Vagina (tissue), 2 donors: ENCODE measurements around the gene SORCS2.

ENCODE experiments used
- CTCF ChIP-seq, 3 experiments: fragments of 450-650 bp in 2 of 3; fragments of 200-600 bp in 1 of 3; sonication (generic) in 1 of 3; IDR thresholded peaks; one replicate each; pipeline ENCODE4 v1.5.1; 2017 to 2019; ENCODE audit warnings: antibody characterized with exemption in 3 of 3, mild to moderate bottlenecking in 2 of 3, moderate library complexity in 2 of 3
- POLR2A ChIP-seq, 2 donors: fragments of 450-650 bp; IDR thresholded peaks; one replicate each; pipeline ENCODE4 v1.6.1; 2017; ENCODE audit warnings: antibody characterized with exemption in 2 of 2, mild to moderate bottlenecking in 2 of 2, moderate library complexity in 2 of 2
- POLR2AphosphoS5 ChIP-seq, 2 donors: sonication (generic); formaldehyde crosslinking; IDR thresholded peaks; one replicate each; pipeline ENCODE4 v1.9.0; 2017; ENCODE audit warnings: antibody characterized with exemption in 2 of 2, mild to moderate bottlenecking in 2 of 2, low read depth in 1 of 2; ENCODE audit not compliant: insufficient read depth in 1 of 2

GRCh38 chr4:7666744-7667143 is 474.4 kb downstream of the SORCS2 start:
- TF ChIP-seq POLR2A (IDR thresholded peaks at IDR 0.05), result no peak
- no peak for TF ChIP-seq CTCF (IDR thresholded peaks at IDR 0.05)
- TF ChIP-seq POLR2AphosphoS5 (IDR thresholded peaks at IDR 0.05; ENCODE audit: insufficient read depth in 1 of 2, low read depth in 1 of 2), result no peak
